Fibroblast of lung (primary cell): ENCODE results near the gene LCN2. TPM values are rescaled to one million over a fixed set of nuclear protein-coding genes. Genes with fewer than 3 reads are reported as not detected.

Experiments used
- DNase-seq, 2 donors: peaks; one replicate each; pipeline versions ENCODE4 v3.0.0 to v3.0.0-alpha.2; 2010; ENCODE audit warnings: low read depth in 2 of 2
- H2AFZ ChIP-seq: 2 replicates; pipeline ENCODE4 v1.5.1; 2012; ENCODE audit warnings: low read length, control low read depth, inconsistent platforms
- H3K27ac ChIP-seq: 2 replicates; pipeline ENCODE4 v1.5.1; 2011; ENCODE audit warnings: low read length, control low read depth; ENCODE audit not compliant: insufficient read depth
- H3K27me3 ChIP-seq: 2 replicates; pipeline ENCODE4 v1.5.1; 2011; ENCODE audit warnings: mild to moderate bottlenecking, low read length; ENCODE audit not compliant: control insufficient read depth, insufficient read depth
- H3K36me3 ChIP-seq: 2 replicates; pipeline ENCODE4 v1.5.1; 2011; ENCODE audit warnings: low read length; ENCODE audit not compliant: control insufficient read depth, insufficient read depth
- H3K4me1 ChIP-seq: 2 replicates; pipeline ENCODE4 v1.5.1; 2011; ENCODE audit warnings: low read length; ENCODE audit not compliant: control insufficient read depth, insufficient read depth; ENCODE audit errors: extremely low read depth
- H3K4me2 ChIP-seq: 2 replicates; pipeline ENCODE4 v1.5.1; 2011; ENCODE audit warnings: low read length, control low read depth; ENCODE audit not compliant: insufficient read depth; ENCODE audit errors: extremely low read depth
- H3K4me3 ChIP-seq, 4 experiments: fragments of 200-600 bp in 1 of 4; sonication (generic) in 1 of 4; replicated peaks in 1 of 4; 2 replicates each; pipeline ENCODE4 v1.5.1; 2011 to 2016; ENCODE audit warnings: low read length in 4 of 4, low read depth in 3 of 4, mild to moderate bottlenecking in 3 of 4, control low read depth in 2 of 4, inconsistent platforms in 1 of 4, mixed read lengths in 1 of 4; ENCODE audit not compliant: insufficient read depth in 1 of 4; ENCODE audit errors: control extremely low read depth in 1 of 4
- H3K79me2 ChIP-seq: 2 replicates; pipeline ENCODE4 v1.5.1; 2012; ENCODE audit warnings: mild to moderate bottlenecking, low read length, inconsistent platforms; ENCODE audit not compliant: control insufficient read depth, insufficient read depth
- H3K9ac ChIP-seq: 2 replicates; pipeline ENCODE4 v1.5.1; 2011; ENCODE audit warnings: mild to moderate bottlenecking, low read length, control low read depth; ENCODE audit not compliant: insufficient read depth
- H3K9me3 ChIP-seq: 2 replicates; pipeline ENCODE4 v1.5.1; 2012; ENCODE audit warnings: low read depth, low read length; ENCODE audit not compliant: control insufficient read depth, insufficient read depth
- H4K20me1 ChIP-seq: 2 replicates; pipeline ENCODE4 v1.5.1; 2011; ENCODE audit warnings: low read length; ENCODE audit not compliant: control insufficient read depth, insufficient read depth; ENCODE audit errors: extremely low read depth
- EZH2 ChIP-seq: IDR thresholded peaks from 2 replicates; pipeline ENCODE4 v1.5.1; 2012; ENCODE audit warnings: low read length, control low read depth, mild to moderate bottlenecking; ENCODE audit errors: missing control alignments
- polyA plus RNA-seq, 2 donors: library from polyadenylated mRNA; depleted of rRNA in 1 of 2; stranded (reverse) in 1 of 2; unstranded in 1 of 2; fragments of >200 nt; gene quantifications; 2 replicates each; pipeline ENCODE4 v1.2.1, GENCODE V29; 2011 to 2012; ENCODE audit warnings: missing spikeins in 1 of 2
- total RNA-seq: library from RNA; depleted of rRNA; stranded (reverse); fragments of >200 nt; gene quantifications from 2 replicates; pipeline ENCODE4 v1.2.1, GENCODE V29; 2014
- TF ChIP-seq, protein P1 (sequence below), 2 donors: IDR thresholded peaks in 1 of 2; conservative IDR thresholded peaks in 1 of 2; 1 replicate in 1 of 2; 2 replicates in 1 of 2; pipeline ENCODE4 v1.5.1; 2011 to 2012; ENCODE audit warnings: low read length in 2 of 2, control low read depth in 1 of 2, inconsistent platforms in 1 of 2, low read depth in 1 of 2, mild to moderate bottlenecking in 1 of 2

Gene LCN2
- total and polyA plus RNA-seq, 2 donors (not counting 1 experiment from before 2014, with no cell fraction given), result not detected

GRCh38 chr9:128118971-128119665 lies 30.1 kb upstream of the LCN2 start:
- Histone ChIP-seq H3K27ac (no peak overlapping the region), H3K4me3 (no peak overlapping the region), H3K4me2 (no peak overlapping the region), H2AFZ (no peak overlapping the region), H3K79me2 (no peaks in the 10 kb centered on the region), H4K20me1 (no peaks in the 10 kb centered on the region), H3K36me3 (peaks cover 12% of the 10 kb centered on the region), H3K9ac (no peak overlapping the region), H3K27me3 (no peaks in the 10 kb centered on the region), H3K9me3 (no peaks in the 10 kb centered on the region), H3K4me1 (peaks cover 4% of the 10 kb centered on the region)
- no peak for DNase-seq
- no peak for TF ChIP-seq EZH2
- TF ChIP-seq, protein P1, sequence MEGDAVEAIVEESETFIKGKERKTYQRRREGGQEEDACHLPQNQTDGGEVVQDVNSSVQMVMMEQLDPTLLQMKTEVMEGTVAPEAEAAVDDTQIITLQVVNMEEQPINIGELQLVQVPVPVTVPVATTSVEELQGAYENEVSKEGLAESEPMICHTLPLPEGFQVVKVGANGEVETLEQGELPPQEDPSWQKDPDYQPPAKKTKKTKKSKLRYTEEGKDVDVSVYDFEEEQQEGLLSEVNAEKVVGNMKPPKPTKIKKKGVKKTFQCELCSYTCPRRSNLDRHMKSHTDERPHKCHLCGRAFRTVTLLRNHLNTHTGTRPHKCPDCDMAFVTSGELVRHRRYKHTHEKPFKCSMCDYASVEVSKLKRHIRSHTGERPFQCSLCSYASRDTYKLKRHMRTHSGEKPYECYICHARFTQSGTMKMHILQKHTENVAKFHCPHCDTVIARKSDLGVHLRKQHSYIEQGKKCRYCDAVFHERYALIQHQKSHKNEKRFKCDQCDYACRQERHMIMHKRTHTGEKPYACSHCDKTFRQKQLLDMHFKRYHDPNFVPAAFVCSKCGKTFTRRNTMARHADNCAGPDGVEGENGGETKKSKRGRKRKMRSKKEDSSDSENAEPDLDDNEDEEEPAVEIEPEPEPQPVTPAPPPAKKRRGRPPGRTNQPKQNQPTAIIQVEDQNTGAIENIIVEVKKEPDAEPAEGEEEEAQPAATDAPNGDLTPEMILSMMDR (conservative IDR thresholded peaks at IDR 0.05 in 1 of 2, IDR thresholded peaks at IDR 0.05 in 1 of 2; ENCODE audit: low read depth in 1 of 2, low read length in 2 of 2), result no peak

GRCh38 chr9:128120061-128120740 lies 29.1 kb upstream of the LCN2 start:
- Histone ChIP-seq H3K9me3 (no peaks in the 10 kb centered on the region), H3K9ac (no peak overlapping the region), H3K79me2 (no peaks in the 10 kb centered on the region), H3K4me2 (no peak overlapping the region), H3K4me3 (no peak overlapping the region), H4K20me1 (no peaks in the 10 kb centered on the region), H3K36me3 (peaks cover 12% of the 10 kb centered on the region), H3K27ac (no peak overlapping the region), H2AFZ (no peak overlapping the region), H3K4me1 (peaks cover 6% of the 10 kb centered on the region), H3K27me3 (no peaks in the 10 kb centered on the region)
- TF ChIP-seq, protein P1 (conservative IDR thresholded peaks at IDR 0.05 in 1 of 2, IDR thresholded peaks at IDR 0.05 in 1 of 2; ENCODE audit: low read depth in 1 of 2, low read length in 2 of 2), result no peak
- no peak for TF ChIP-seq EZH2
- no peak for DNase-seq

- Histone ChIP-seq H3K9ac (no peak overlapping the region), H4K20me1 (no peaks in the 10 kb centered on the region), H3K79me2 (peaks cover 2% of the 10 kb centered on the region), H2AFZ (no peak overlapping the region), H3K4me3 (no peak overlapping the region), H3K27ac (no peak overlapping the region), H3K27me3 (no peaks in the 10 kb centered on the region), H3K4me1 (peaks cover 8% of the 10 kb centered on the region), H3K4me2 (no peak overlapping the region), H3K36me3 (peaks cover 12% of the 10 kb centered on the region), H3K9me3 (no peaks in the 10 kb centered on the region)
- TF ChIP-seq EZH2, result no peak
- TF ChIP-seq, protein P1 (conservative IDR thresholded peaks at IDR 0.05 in 1 of 2, IDR thresholded peaks at IDR 0.05 in 1 of 2; ENCODE audit: low read depth in 1 of 2, low read length in 2 of 2), result no peak
- no peak for DNase-seq
Measured at GRCh38 chr9:128120741-128121465, 28.4 kb upstream of the LCN2 start.
